H9 (cell line): ENCODE measurements around the gene TCF7L1. TPM values are rescaled to one million over a fixed set of nuclear protein-coding genes. Genes with fewer than 3 reads are reported as not detected.

Experiments used
- DNase-seq: peaks from one replicate; pipeline ENCODE4 v3.0.0-alpha.2; 2017
- H2AFZ ChIP-seq: one replicate; pipeline ENCODE4 v1.6.1; 2013; ENCODE audit warnings: mild to moderate bottlenecking, low read length, control low read depth, moderate library complexity
- H2AK5ac ChIP-seq: 2 replicates; pipeline ENCODE4 v1.6.1; 2013; ENCODE audit warnings: low read length, control low read depth, mixed read lengths; ENCODE audit not compliant: insufficient read length
- H2BK120ac ChIP-seq: one replicate; pipeline ENCODE4 v1.6.1; 2013; ENCODE audit warnings: low read depth, mild to moderate bottlenecking, low read length, control low read depth, inconsistent platforms; ENCODE audit not compliant: poor library complexity, severe bottlenecking
- H2BK12ac ChIP-seq: 2 replicates; pipeline ENCODE4 v1.6.1; 2013; ENCODE audit warnings: low read length, control low read depth, mixed read lengths, low read depth; ENCODE audit not compliant: insufficient read length
- H2BK15ac ChIP-seq: 2 replicates; pipeline ENCODE4 v1.6.1; 2013; ENCODE audit warnings: low read depth, low read length, control low read depth
- H2BK20ac ChIP-seq: one replicate; pipeline ENCODE4 v1.6.1; 2013; ENCODE audit warnings: low read depth, mild to moderate bottlenecking, low read length, control low read depth, inconsistent platforms; ENCODE audit not compliant: poor library complexity, severe bottlenecking
- H2BK5ac ChIP-seq: 2 replicates; pipeline ENCODE4 v1.6.1; 2013; ENCODE audit warnings: low read length, control low read depth, mixed read lengths; ENCODE audit not compliant: insufficient read length
- H3K14ac ChIP-seq: 2 replicates; pipeline ENCODE4 v1.6.1; 2013; ENCODE audit warnings: low read length, control low read depth; ENCODE audit not compliant: insufficient read depth
- H3K18ac ChIP-seq: 2 replicates; pipeline ENCODE4 v1.6.1; 2013; ENCODE audit warnings: low read depth, mild to moderate bottlenecking, mixed read lengths, low read length, control low read depth; ENCODE audit not compliant: insufficient read length
- H3K23ac ChIP-seq: 2 replicates; pipeline ENCODE4 v1.6.1; 2013; ENCODE audit warnings: low read length, control low read depth, mixed read lengths, low read depth; ENCODE audit not compliant: insufficient read length
- H3K23me2 ChIP-seq: 2 replicates; pipeline ENCODE4 v1.6.1; 2013; ENCODE audit warnings: low read depth, mild to moderate bottlenecking, mixed read lengths, low read length, control low read depth; ENCODE audit not compliant: insufficient read length, poor library complexity, severe bottlenecking
- H3K27ac ChIP-seq: 2 replicates; pipeline ENCODE4 v1.5.1; 2013; ENCODE audit warnings: low read length, control low read depth, mixed read lengths, low read depth; ENCODE audit not compliant: insufficient read length
- H3K27me3 ChIP-seq: 2 replicates; pipeline ENCODE4 v1.6.1; 2013; ENCODE audit warnings: low read length, control low read depth, inconsistent platforms; ENCODE audit not compliant: insufficient read depth
- H3K4ac ChIP-seq: 2 replicates; pipeline ENCODE4 v1.6.1; 2013; ENCODE audit warnings: low read depth, mild to moderate bottlenecking, control low read depth, inconsistent platforms, low read length, moderate library complexity
- H3K4me1 ChIP-seq: 2 replicates; pipeline ENCODE4 v1.6.1; 2013; ENCODE audit warnings: low read length, control low read depth, inconsistent platforms; ENCODE audit not compliant: insufficient read depth
- H3K4me2 ChIP-seq: 2 replicates; pipeline ENCODE4 v1.6.1; 2013; ENCODE audit warnings: low read length, control low read depth, mixed read lengths; ENCODE audit not compliant: insufficient read length, insufficient read depth
- H3K56ac ChIP-seq: 2 replicates; pipeline ENCODE4 v1.6.1; 2013; ENCODE audit warnings: low read depth, mild to moderate bottlenecking, mixed read lengths, low read length, control low read depth; ENCODE audit not compliant: insufficient read length
- H3K79me1 ChIP-seq: 2 replicates; pipeline ENCODE4 v1.6.1; 2013; ENCODE audit warnings: low read depth, mild to moderate bottlenecking, moderate library complexity, low read length, control low read depth, inconsistent platforms; ENCODE audit not compliant: insufficient read depth, poor library complexity, severe bottlenecking
- H3K79me2 ChIP-seq: 2 replicates; pipeline ENCODE4 v1.6.1; 2013; ENCODE audit warnings: low read length, control low read depth, inconsistent platforms; ENCODE audit not compliant: insufficient read depth
- H3K9ac ChIP-seq: 2 replicates; pipeline ENCODE4 v1.6.1; 2013; ENCODE audit warnings: low read length, control low read depth, mixed read lengths; ENCODE audit not compliant: insufficient read length; ENCODE audit errors: extremely low read depth
- H3K9me3 ChIP-seq: one replicate; pipeline ENCODE4 v1.6.1; 2013; ENCODE audit warnings: low read depth, low read length, inconsistent platforms; ENCODE audit not compliant: control insufficient read depth
- H3T11ph ChIP-seq: one replicate; pipeline ENCODE4 v1.6.1; 2013; ENCODE audit warnings: mild to moderate bottlenecking, low read length, control low read depth, inconsistent platforms
- H4K20me1 ChIP-seq: one replicate; pipeline ENCODE4 v1.6.1; 2013; ENCODE audit not compliant: control insufficient read depth, insufficient read length, insufficient read depth
- H4K5ac ChIP-seq: 2 replicates; pipeline ENCODE4 v1.6.1; 2013; ENCODE audit warnings: low read depth, mild to moderate bottlenecking, mixed read lengths, low read length, control low read depth; ENCODE audit not compliant: insufficient read length
- H4K8ac ChIP-seq: replicated peaks from 2 replicates; pipeline ENCODE4 v1.6.1; 2013; ENCODE audit warnings: low read length, control low read depth, mixed read lengths, low read depth; ENCODE audit not compliant: insufficient read length
- H4K91ac ChIP-seq: 2 replicates; pipeline ENCODE4 v1.6.1; 2013; ENCODE audit warnings: low read depth, mild to moderate bottlenecking, moderate library complexity, mixed read lengths, low read length, control low read depth; ENCODE audit not compliant: insufficient read length
- H3K27ac Mint-ChIP-seq, 3 experiments: 2 replicates in 2 of 3; 3 replicates in 1 of 3; pipeline ENCODE4 v1.8.0; 2020 to 2021; ENCODE audit warnings: mixed read lengths in 3 of 3, mild to moderate bottlenecking in 1 of 3, moderate library complexity in 1 of 3
- H3K27me3 Mint-ChIP-seq: 2 replicates; pipeline ENCODE4 v1.8.0; 2021; ENCODE audit warnings: low read depth, mild to moderate bottlenecking, moderate library complexity, mixed read lengths
- H3K36me3 Mint-ChIP-seq, 3 experiments: 2 replicates in 2 of 3; 3 replicates in 1 of 3; pipeline ENCODE4 v1.8.0; 2020 to 2021; ENCODE audit warnings: low read depth in 3 of 3, mixed read lengths in 3 of 3; ENCODE audit not compliant: insufficient read depth in 1 of 3
- H3K4me1 Mint-ChIP-seq, 2 experiments: 2 replicates each; pipeline ENCODE4 v1.8.0; 2020; ENCODE audit warnings: mixed read lengths in 2 of 2
- H3K4me3 Mint-ChIP-seq, 2 experiments: 2 replicates in 1 of 2; 3 replicates in 1 of 2; pipeline ENCODE4 v1.8.0; 2020 to 2021; ENCODE audit warnings: mild to moderate bottlenecking in 2 of 2, mixed read lengths in 2 of 2, moderate library complexity in 1 of 2
- H3K9me3 Mint-ChIP-seq, 2 experiments: 2 replicates in 1 of 2; 3 replicates in 1 of 2; pipeline ENCODE4 v1.8.0; 2020; ENCODE audit warnings: mild to moderate bottlenecking in 2 of 2, mixed read lengths in 2 of 2, moderate library complexity in 1 of 2
- WGBS: extraction: QIAGEN DNeasy Blood & Tissue Kit; methylation state at CpG from one replicate; pipeline ENCODE4 v1.1.7; 2013; ENCODE audit warnings: missing lambda C conversion rate, low lambda C conversion rate, mixed read lengths; ENCODE audit not compliant: insufficient read length; ENCODE audit errors: extremely low coverage; 5-methylcytosine and 5-hydroxymethylcytosine counted together
- total RNA-seq: library from RNA; stranded (reverse); gene quantifications from 2 replicates; pipeline ENCODE4 v1.2.1, GENCODE V29; 2021
- TF ChIP-seq, protein P1 (sequence below): fragments of 200-600 bp; sonication (generic); conservative IDR thresholded peaks from 3 replicates; pipeline ENCODE4 v1.8.0; 2021; ENCODE audit warnings: antibody characterized with exemption, mild to moderate bottlenecking

The TCF7L1 gene
- total RNA-seq, 1 experiment from 2014 or later = 112 TPM

- peak overlapping the region in 1 of 2 experiments; percentile 33; a peak in 1 of 5 replicates for H3K4me3 Mint-ChIP-seq
- Histone ChIP-seq H2AK5ac (no peak overlapping the region), H4K8ac (no peak overlapping the region), H3K23ac (no peak overlapping the region), H3K9ac (no peak overlapping the region), H3K79me2 (peaks cover 27% of the 10 kb centered on the region; the same call in 1 of the 2 replicates), H3K9me3 (no peaks in the 10 kb centered on the region), H2AFZ (no peak overlapping the region), H3K14ac (no peak overlapping the region), H3K27ac (peak overlapping the region; percentile 72), H4K5ac (no peak overlapping the region), H3K4ac (no peak overlapping the region), H2BK15ac (no peak overlapping the region), H4K20me1 (no peaks in the 10 kb centered on the region), H2BK5ac (no peak overlapping the region), H3K4me1 (peaks cover 51% of the 10 kb centered on the region), H3K56ac (no peak overlapping the region), H4K91ac (no peak overlapping the region), H2BK20ac (no peak overlapping the region), H3K4me2 (peak overlapping the region; percentile 27), H3T11ph (no peak overlapping the region), H3K79me1 (peaks cover 18% of the 10 kb centered on the region), H2BK120ac (no peak overlapping the region), H3K23me2 (peaks cover 3% of the 10 kb centered on the region), H3K18ac (no peak overlapping the region), H3K27me3 (no peaks in the 10 kb centered on the region), H2BK12ac (no peak overlapping the region)
- peaks cover 0 to 2% of the 10 kb centered on the region in 2 experiments; a peak in 1 of 5 replicates for H3K9me3 Mint-ChIP-seq
- WGBS = no CpG with 5 or more reads among the region's 5 CpGs
- H3K36me3 Mint-ChIP-seq = peaks cover 11 to 13% (median 12%) of the 10 kb centered on the region in 3 experiments; a peak in 6 of 7 replicates
- TF ChIP-seq, protein P1, sequence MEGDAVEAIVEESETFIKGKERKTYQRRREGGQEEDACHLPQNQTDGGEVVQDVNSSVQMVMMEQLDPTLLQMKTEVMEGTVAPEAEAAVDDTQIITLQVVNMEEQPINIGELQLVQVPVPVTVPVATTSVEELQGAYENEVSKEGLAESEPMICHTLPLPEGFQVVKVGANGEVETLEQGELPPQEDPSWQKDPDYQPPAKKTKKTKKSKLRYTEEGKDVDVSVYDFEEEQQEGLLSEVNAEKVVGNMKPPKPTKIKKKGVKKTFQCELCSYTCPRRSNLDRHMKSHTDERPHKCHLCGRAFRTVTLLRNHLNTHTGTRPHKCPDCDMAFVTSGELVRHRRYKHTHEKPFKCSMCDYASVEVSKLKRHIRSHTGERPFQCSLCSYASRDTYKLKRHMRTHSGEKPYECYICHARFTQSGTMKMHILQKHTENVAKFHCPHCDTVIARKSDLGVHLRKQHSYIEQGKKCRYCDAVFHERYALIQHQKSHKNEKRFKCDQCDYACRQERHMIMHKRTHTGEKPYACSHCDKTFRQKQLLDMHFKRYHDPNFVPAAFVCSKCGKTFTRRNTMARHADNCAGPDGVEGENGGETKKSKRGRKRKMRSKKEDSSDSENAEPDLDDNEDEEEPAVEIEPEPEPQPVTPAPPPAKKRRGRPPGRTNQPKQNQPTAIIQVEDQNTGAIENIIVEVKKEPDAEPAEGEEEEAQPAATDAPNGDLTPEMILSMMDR = no peak
- no peak for DNase-seq
- H3K4me1 Mint-ChIP-seq = peaks cover 85 to 88% of the 10 kb centered on the region in 2 experiments
- peak overlapping the region; percentile 32 to 95 (median 93); a peak in 6 of 7 replicates for H3K27ac Mint-ChIP-seq
- peaks cover 1% of the 10 kb centered on the region; the same call in 1 of the 2 replicates for H3K27me3 Mint-ChIP-seq
Observed at GRCh38 chr2:85246348-85246747, 113.2 kb downstream of the TCF7L1 start.
